GM12801 (cell line): ENCODE measurements around the gene RFX3.

ENCODE experiments used
- TF ChIP-seq, protein P1 (sequence below): IDR thresholded peaks from one replicate; pipeline ENCODE4 v1.5.1; 2011; ENCODE audit warnings: control low read depth; ENCODE audit not compliant: insufficient read length; ENCODE audit errors: extremely low read depth

The RFX3 gene

GRCh38 chr9:3446313-3446712 is 79.5 kb downstream of the RFX3 start:
- TF ChIP-seq, protein P1, sequence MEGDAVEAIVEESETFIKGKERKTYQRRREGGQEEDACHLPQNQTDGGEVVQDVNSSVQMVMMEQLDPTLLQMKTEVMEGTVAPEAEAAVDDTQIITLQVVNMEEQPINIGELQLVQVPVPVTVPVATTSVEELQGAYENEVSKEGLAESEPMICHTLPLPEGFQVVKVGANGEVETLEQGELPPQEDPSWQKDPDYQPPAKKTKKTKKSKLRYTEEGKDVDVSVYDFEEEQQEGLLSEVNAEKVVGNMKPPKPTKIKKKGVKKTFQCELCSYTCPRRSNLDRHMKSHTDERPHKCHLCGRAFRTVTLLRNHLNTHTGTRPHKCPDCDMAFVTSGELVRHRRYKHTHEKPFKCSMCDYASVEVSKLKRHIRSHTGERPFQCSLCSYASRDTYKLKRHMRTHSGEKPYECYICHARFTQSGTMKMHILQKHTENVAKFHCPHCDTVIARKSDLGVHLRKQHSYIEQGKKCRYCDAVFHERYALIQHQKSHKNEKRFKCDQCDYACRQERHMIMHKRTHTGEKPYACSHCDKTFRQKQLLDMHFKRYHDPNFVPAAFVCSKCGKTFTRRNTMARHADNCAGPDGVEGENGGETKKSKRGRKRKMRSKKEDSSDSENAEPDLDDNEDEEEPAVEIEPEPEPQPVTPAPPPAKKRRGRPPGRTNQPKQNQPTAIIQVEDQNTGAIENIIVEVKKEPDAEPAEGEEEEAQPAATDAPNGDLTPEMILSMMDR: no peak

DNA sequence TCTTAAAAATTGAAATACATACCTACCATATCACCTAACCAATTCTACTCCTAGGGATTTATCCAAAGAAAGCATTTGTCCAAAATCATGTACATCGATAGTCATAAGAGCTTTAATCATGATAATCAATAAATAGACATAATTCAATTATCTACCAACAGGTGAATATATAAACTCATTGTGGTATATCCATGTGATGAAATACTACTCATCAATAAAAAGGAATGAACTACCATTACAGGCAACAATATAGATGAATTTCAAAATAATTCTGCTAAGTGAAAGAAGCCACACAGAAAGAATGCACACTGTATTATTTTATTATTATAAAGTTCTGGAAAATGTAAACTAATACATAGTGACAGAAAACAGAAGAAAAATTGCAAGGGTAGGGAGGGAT is 81.8 kb downstream of the RFX3 start:
- TF ChIP-seq, protein P1: no peak

DNA sequence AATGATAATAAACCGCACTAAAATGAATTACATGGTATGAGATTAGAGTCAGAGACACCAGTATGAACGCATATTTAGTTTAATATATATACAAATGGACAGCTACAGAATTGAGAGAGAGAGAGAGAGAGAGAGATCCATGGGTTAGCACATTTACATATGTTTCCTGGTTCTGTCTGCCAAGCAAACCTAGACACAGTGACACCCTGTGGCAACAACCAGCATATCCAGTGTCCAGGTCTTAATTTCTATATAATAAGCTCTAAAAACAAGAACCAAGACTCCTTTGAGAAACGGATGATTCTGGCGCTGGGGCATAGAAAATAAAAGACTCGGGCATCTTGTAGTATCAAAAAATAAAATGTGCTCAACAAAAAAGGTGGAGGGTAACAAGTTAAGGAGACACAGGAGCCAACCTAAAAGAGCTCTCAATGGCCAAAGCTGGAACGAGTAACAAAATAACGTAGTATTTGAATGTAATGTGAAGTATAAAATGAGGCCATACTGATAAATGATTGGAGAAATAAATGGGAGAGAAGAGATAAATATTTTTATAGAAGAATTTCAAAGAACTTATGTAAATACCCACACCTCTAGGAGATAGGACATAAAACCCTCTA is 84.5 kb downstream of the RFX3 start:
- TF ChIP-seq, protein P1: no peak

- TF ChIP-seq, protein P1: no peak
These were observed 89.0 kb downstream of the RFX3 start for GRCh38 chr9:3436629-3437420.

GRCh38 chr9:3435732-3436131 is 90.1 kb downstream of the RFX3 start:
- TF ChIP-seq, protein P1: no peak

GRCh38 chr9:3434594-3434993 is 91.2 kb downstream of the RFX3 start:
- TF ChIP-seq, protein P1: no peak

- TF ChIP-seq, protein P1: no peak
These were observed 92.0 kb downstream of the RFX3 start for GRCh38 chr9:3433754-3434153.
